CD4-positive, alpha-beta T cell (primary cell): Measurements from ENCODE around the gene KCNB1. TPM values are rescaled to one million over a fixed set of nuclear protein-coding genes. Genes with fewer than 3 reads are reported as not detected.

ENCODE experiments used
- ATAC-seq: fragments of 200-7000 bp; cut with Tn5 transposase; one replicate; pipeline ENCODE4 v1.10.0; 2022; ENCODE audit warnings: mild to moderate bottlenecking; ENCODE audit not compliant: poor library complexity
- CTCF ChIA-PET: fragments of 350-600 bp; sonication (Branson Sonifier 250); formaldehyde crosslinking; loops from one replicate; lab custom pipeline; 2021; ENCODE audit warnings: antibody characterized with exemption, inconsistent platforms; lab: Charles Lee
- POLR2A ChIA-PET: fragments of 350-600 bp; sonication (Branson Sonifier 250); formaldehyde crosslinking; loops from one replicate; lab custom pipeline; 2021; ENCODE audit warnings: antibody characterized with exemption, inconsistent platforms; lab: Charles Lee
- DNase-seq, 14 experiments: peaks; one replicate each; pipeline ENCODE4 v3.0.0-alpha.2; 2013 to 2020; ENCODE audit warnings: mixed read lengths in 2 of 14
- H3K27ac ChIP-seq, 2 donors: one replicate each; pipeline versions ENCODE4 v1.5.1 to v1.7.0; 2013; ENCODE audit warnings: low read length in 2 of 2, low read depth in 1 of 2, mild to moderate bottlenecking in 1 of 2
- H3K27me3 ChIP-seq, 2 experiments: 1 replicate in 1 of 2; 2 replicates in 1 of 2; pipeline versions ENCODE4 v1.6.1 to v1.7.0; 2013; ENCODE audit warnings: low read length in 2 of 2, control low read depth in 1 of 2, mild to moderate bottlenecking in 1 of 2, moderate library complexity in 1 of 2; ENCODE audit not compliant: insufficient read depth in 2 of 2, control insufficient read depth in 1 of 2
- H3K36me3 ChIP-seq: one replicate; pipeline ENCODE4 v1.6.1; 2013; ENCODE audit warnings: low read length, control low read depth; ENCODE audit not compliant: insufficient read depth
- H3K4me1 ChIP-seq: one replicate; pipeline ENCODE4 v1.6.1; 2013; ENCODE audit warnings: low read length, control low read depth; ENCODE audit not compliant: insufficient read depth
- H3K4me3 ChIP-seq: one replicate; pipeline ENCODE4 v1.5.1; 2013; ENCODE audit warnings: mild to moderate bottlenecking, low read length, moderate library complexity
- H3K9me3 ChIP-seq, 2 experiments: 1 replicate in 1 of 2; 2 replicates in 1 of 2; pipeline versions ENCODE4 v1.6.1 to v1.7.0; 2013; ENCODE audit warnings: low read length in 2 of 2, mild to moderate bottlenecking in 2 of 2, control low read depth in 1 of 2, moderate library complexity in 1 of 2; ENCODE audit not compliant: control insufficient read depth in 1 of 2, insufficient read depth in 1 of 2
- H3K27ac Mint-ChIP-seq: one replicate; pipeline ENCODE4 v1.8.0; 2020; ENCODE audit warnings: mixed read lengths
- H3K27me3 Mint-ChIP-seq: one replicate; pipeline ENCODE4 v1.8.0; 2021; ENCODE audit warnings: mixed read lengths
- H3K36me3 Mint-ChIP-seq: one replicate; pipeline ENCODE4 v1.8.0; 2021; ENCODE audit warnings: low read depth, mixed read lengths
- H3K4me1 Mint-ChIP-seq: one replicate; pipeline ENCODE4 v1.8.0; 2021; ENCODE audit warnings: low read depth, mixed read lengths
- H3K4me3 Mint-ChIP-seq: one replicate; pipeline ENCODE4 v1.8.0; 2020; ENCODE audit warnings: mild to moderate bottlenecking, mixed read lengths
- H3K9me3 Mint-ChIP-seq: one replicate; pipeline ENCODE4 v1.8.0; 2020; ENCODE audit warnings: mixed read lengths
- intact Hi-C, 2 experiments: fragments of 100-400 bp; cut with DNase I in 1 of 2; cut with micrococcal nuclease in 1 of 2; formaldehyde crosslinking; loops; one replicate each; pipeline versions ENCODE4 v1.15.1 to v1.9.0; 2023 to 2025; cut with DNase I, micrococcal nuclease
- total RNA-seq, 174 experiments: library from RNA in 2 of 174; stranded (reverse) in 2 of 174; gene quantifications; one replicate each; pipeline ENCODE4 v1.2.3 and lab custom pipeline; 2021 to 2026
- TF ChIP-seq, protein P1 (sequence below): fragments of 200-600 bp; IDR thresholded peaks from one replicate; pipeline ENCODE4 v1.8.0; 2022; ENCODE audit warnings: antibody characterized with exemption, mild to moderate bottlenecking

KCNB1 gene
- total RNA-seq, 2 experiments from 2014 or later, result 0.06 to 0.08 TPM

DNA sequence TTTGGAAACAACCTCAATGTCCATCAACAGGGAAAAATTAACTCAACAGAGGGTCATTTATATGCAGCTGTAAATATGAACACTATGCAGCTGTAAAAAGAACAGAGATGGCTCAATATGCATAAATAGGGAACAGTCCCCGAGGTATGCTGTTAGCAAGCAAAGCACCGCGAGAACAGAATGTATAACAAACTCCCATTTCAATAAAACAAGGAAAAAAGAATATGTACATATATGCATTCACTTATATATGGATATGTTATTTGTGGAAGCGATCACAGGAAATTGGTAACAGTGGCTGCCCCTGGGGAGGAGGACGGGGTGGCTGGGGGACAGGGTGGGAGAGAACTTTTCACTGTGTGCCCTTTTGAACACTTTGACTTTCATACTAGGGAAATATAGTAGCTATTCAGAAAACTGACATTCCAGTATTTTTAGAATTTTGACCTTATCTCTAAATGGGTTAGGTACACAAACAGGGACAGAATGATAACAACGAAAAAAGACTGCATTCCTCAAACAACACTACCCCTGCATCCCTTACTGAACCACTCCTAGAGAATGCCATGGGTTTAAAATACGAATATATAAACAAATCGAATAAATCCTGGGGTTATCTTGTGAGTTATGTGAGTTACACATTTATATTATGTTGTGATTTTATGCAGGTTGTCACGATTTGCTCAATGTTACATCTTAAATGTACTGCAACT is 64.5 kb downstream of the KCNB1 start:
- ChIA-PET CTCF (no interaction called here), POLR2A (no interaction called here)
- Histone ChIP-seq H3K9me3 (peaks cover 0 to 6% of the 10 kb centered on the region in 2 experiments), H3K27ac (no peak overlapping the region), H3K36me3 (no peaks in the 10 kb centered on the region), H3K27me3 (peaks cover 0 to 7% of the 10 kb centered on the region in 2 experiments), H3K4me3 (no peak overlapping the region), H3K4me1 (no peaks in the 10 kb centered on the region)
- Mint-ChIP-seq H3K4me1 (no peaks in the 10 kb centered on the region), H3K36me3 (no peaks in the 10 kb centered on the region), H3K27me3 (peaks cover 6% of the 10 kb centered on the region), H3K9me3 (no peaks in the 10 kb centered on the region), H3K27ac (no peak overlapping the region), H3K4me3 (no peak overlapping the region)
- ATAC-seq (no peak), DNase-seq (no peak)
- TF ChIP-seq, protein P1, sequence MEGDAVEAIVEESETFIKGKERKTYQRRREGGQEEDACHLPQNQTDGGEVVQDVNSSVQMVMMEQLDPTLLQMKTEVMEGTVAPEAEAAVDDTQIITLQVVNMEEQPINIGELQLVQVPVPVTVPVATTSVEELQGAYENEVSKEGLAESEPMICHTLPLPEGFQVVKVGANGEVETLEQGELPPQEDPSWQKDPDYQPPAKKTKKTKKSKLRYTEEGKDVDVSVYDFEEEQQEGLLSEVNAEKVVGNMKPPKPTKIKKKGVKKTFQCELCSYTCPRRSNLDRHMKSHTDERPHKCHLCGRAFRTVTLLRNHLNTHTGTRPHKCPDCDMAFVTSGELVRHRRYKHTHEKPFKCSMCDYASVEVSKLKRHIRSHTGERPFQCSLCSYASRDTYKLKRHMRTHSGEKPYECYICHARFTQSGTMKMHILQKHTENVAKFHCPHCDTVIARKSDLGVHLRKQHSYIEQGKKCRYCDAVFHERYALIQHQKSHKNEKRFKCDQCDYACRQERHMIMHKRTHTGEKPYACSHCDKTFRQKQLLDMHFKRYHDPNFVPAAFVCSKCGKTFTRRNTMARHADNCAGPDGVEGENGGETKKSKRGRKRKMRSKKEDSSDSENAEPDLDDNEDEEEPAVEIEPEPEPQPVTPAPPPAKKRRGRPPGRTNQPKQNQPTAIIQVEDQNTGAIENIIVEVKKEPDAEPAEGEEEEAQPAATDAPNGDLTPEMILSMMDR, result no peak
- intact Hi-C loops, result no loop called here

DNA sequence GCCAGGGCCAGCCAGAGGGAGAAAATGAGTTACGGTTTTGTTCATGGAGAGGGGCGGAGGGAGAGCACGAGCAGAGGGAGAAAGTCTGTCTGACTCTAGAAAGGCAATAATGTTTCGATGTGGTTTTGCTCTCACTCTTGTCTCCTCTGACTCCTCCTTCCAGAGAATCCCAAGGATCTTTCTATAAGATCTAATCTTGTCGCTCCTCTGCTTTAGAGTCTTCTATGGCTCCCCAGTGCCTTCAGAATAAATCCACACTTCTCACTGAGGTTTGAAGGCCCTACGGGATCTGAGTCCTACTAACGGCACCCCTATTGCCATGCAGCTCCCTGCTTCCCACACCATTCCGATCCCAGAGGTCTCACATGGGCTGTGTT is 66.8 kb downstream of the KCNB1 start:
- no peaks in the 10 kb centered on the region for H3K36me3 Mint-ChIP-seq
- no peaks in the 10 kb centered on the region for H3K9me3 Mint-ChIP-seq
- DNase-seq, result no peak
- ChIA-PET CTCF (no interaction called here), POLR2A (no interaction called here)
- no peak overlapping the region for H3K27ac Mint-ChIP-seq
- H3K4me3 Mint-ChIP-seq, result no peak overlapping the region
- intact Hi-C loops, result no loop called here
- H3K27ac ChIP-seq, result no peak overlapping the region
- H3K27me3 ChIP-seq, result peaks cover 0 to 11% of the 10 kb centered on the region in 2 experiments
- TF ChIP-seq, protein P1, result no peak
- peaks cover 11% of the 10 kb centered on the region for H3K27me3 Mint-ChIP-seq
- H3K36me3 ChIP-seq, result no peaks in the 10 kb centered on the region
- no peak for ATAC-seq
- no peaks in the 10 kb centered on the region for H3K4me1 Mint-ChIP-seq
- peaks cover 0 to 6% of the 10 kb centered on the region in 2 experiments for H3K9me3 ChIP-seq
- no peaks in the 10 kb centered on the region for H3K4me1 ChIP-seq
- H3K4me3 ChIP-seq, result no peak overlapping the region

DNA sequence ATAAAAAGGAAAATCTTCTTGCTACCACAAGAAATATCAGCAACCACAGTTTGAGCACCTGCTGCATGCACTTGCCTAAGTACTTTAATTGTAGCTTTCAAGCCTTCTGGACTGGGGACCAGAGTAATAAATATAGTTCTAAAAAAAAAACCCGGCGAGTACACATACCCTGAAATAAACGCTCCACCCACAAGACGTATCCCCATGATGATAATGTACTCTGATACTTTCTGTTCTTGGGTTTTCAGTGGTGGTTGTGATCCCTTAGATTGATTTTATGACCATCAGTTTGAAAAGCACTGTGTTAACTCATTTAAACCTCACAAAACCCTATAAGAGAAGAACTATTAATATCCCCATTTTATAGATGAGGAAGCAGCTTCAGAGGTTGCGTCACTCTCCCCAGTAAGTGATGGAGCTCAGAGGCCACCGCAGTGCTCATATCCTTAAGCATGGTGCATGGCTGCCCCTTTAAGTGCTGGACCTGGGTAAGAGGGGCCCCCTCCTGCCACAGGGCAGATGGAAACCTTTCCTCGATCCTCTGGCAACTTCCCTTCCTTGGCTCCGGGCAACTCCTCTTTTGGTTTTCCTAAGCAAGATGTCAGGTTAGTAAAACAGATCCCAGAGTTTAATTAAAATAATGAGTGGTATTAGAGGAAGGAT is 67.3 kb downstream of the KCNB1 start:
- DNase-seq, result no peak
- Histone ChIP-seq H3K4me1 (no peaks in the 10 kb centered on the region), H3K4me3 (no peak overlapping the region), H3K27me3 (peaks cover 0 to 11% of the 10 kb centered on the region in 2 experiments), H3K36me3 (no peaks in the 10 kb centered on the region), H3K9me3 (peaks cover 0 to 6% of the 10 kb centered on the region in 2 experiments), H3K27ac (no peak overlapping the region)
- H3K27ac Mint-ChIP-seq, result no peak overlapping the region
- TF ChIP-seq, protein P1, result no peak
- H3K36me3 Mint-ChIP-seq, result no peaks in the 10 kb centered on the region
- CTCF ChIA-PET, result no interaction called here
- no peak for ATAC-seq
- intact Hi-C loops, result no loop called here
- POLR2A ChIA-PET, result no interaction called here
- H3K4me1 Mint-ChIP-seq, result no peaks in the 10 kb centered on the region
- no peaks in the 10 kb centered on the region for H3K9me3 Mint-ChIP-seq
- no peak overlapping the region for H3K4me3 Mint-ChIP-seq
- H3K27me3 Mint-ChIP-seq, result peaks cover 11% of the 10 kb centered on the region
